Activated T-cell treated with anti-CD3 and anti-CD28 coated beads, Interleukin-2, amount 50 U/mL, for 24 hours (primary cell): ENCODE results near the gene LAMA5.

Experiments used
- DNase-seq: peaks from one replicate; pipeline ENCODE4 v3.0.0-alpha.2; 2020
- H3K27ac Mint-ChIP-seq: 2 replicates; pipeline ENCODE4 v1.8.0; 2020; ENCODE audit warnings: mild to moderate bottlenecking, mixed read lengths
- H3K27me3 Mint-ChIP-seq: 2 replicates; pipeline ENCODE4 v1.8.0; 2020; ENCODE audit warnings: mixed read lengths
- H3K36me3 Mint-ChIP-seq: 2 replicates; pipeline ENCODE4 v1.8.0; 2020; ENCODE audit warnings: low read depth, mixed read lengths
- H3K4me1 Mint-ChIP-seq: 2 replicates; pipeline ENCODE4 v1.8.0; 2020; ENCODE audit warnings: low read depth, mixed read lengths
- H3K4me3 Mint-ChIP-seq: 2 replicates; pipeline ENCODE4 v1.8.0; 2020; ENCODE audit warnings: mild to moderate bottlenecking, moderate library complexity, mixed read lengths
- H3K9me3 Mint-ChIP-seq: 2 replicates; pipeline ENCODE4 v1.8.0; 2020; ENCODE audit warnings: mixed read lengths

Gene LAMA5

DNA sequence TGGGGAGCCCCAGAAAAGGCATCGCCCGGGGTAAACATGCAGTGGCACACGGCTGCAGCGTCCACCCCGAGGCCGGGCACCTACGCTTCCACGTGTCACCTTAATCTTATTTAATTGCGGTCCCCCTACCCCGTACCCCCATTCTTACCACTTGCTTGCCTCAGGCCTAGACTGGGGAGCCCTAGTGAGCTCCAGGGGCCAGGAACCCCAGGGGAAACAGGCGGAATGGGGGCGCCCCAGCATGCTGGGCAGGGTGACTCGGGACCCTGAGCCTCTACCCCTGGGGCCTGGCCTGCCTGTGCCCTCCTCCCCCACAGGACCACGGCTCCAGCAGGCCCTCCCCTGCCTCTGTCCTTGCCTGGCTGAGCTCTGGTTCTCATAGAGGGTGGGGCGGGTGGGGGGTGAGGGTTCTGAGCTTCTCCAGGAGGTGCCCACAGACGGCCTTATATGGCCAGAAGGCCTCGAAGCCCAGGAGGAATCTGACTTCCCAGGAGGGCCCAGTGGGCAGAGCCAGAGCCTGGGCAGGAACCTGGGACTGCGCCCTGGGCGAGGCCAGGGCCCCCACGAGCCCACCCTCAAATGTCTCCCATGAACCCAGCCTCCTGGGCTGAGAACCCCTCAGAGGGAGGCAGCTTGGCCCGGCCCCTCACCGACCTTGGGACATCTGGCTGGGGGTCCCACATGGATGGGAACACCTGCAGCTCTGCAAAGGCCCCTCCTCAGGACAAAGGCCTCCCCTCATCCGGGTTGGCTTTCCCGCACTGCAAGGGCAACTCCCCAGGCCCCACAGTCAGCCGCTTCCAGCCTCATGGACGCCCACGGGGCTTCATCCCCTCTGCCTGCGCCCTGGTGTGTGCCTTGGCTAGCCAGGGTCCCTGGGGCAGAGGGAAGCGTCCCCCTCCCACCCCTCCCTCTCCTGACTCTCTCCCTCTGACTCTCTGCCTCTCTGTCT lies 5.2 kb upstream of the LAMA5 start:
- no peaks in the 10 kb centered on the region for H3K36me3 Mint-ChIP-seq
- no peaks in the 10 kb centered on the region for H3K9me3 Mint-ChIP-seq
- H3K27me3 Mint-ChIP-seq = peaks cover 20% of the 10 kb centered on the region
- H3K27ac Mint-ChIP-seq = no peak overlapping the region
- no peak for DNase-seq
- peaks cover 14% of the 10 kb centered on the region for H3K4me1 Mint-ChIP-seq
- no peak overlapping the region for H3K4me3 Mint-ChIP-seq

DNA sequence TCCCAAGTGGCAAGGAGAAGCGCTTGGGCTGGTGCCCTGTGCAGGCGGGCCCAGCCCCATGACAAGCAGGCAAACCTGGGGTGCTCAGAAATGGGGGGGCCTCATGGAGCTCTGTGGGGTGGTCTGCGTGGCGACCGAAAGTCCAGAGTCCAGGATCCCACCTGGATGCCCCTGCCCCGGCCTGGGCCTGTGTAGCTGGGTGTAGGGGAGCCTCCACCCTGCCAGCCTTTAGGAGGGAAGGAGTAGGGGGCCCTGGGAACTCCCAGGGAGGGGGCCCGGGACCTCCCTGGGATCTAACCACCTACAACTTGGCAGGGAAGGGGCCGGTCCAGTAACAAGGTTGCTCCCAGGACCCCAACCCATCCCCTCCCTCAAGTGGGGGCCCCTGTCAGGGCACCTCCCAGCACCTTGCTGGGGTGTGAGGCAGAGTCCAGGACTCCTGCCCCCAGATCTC lies 4.5 kb upstream of the LAMA5 start:
- H3K27me3 Mint-ChIP-seq = peaks cover 20% of the 10 kb centered on the region

GRCh38 chr20:62370807-62371587 lies 3.9 kb upstream of the LAMA5 start:
- Mint-ChIP-seq H3K27me3 (peaks cover 22% of the 10 kb centered on the region), H3K9me3 (no peaks in the 10 kb centered on the region), H3K27ac (no peak overlapping the region), H3K4me3 (no peak overlapping the region), H3K36me3 (no peaks in the 10 kb centered on the region), H3K4me1 (peaks cover 14% of the 10 kb centered on the region)
- no peak for DNase-seq

More for the DNA sequence above, 4.5 kb upstream of the LAMA5 start:
- Mint-ChIP-seq H3K9me3 (no peaks in the 10 kb centered on the region), H3K4me3 (no peak overlapping the region), H3K36me3 (no peaks in the 10 kb centered on the region), H3K4me1 (peaks cover 14% of the 10 kb centered on the region), H3K27ac (no peak overlapping the region)
- no peak for DNase-seq

DNA sequence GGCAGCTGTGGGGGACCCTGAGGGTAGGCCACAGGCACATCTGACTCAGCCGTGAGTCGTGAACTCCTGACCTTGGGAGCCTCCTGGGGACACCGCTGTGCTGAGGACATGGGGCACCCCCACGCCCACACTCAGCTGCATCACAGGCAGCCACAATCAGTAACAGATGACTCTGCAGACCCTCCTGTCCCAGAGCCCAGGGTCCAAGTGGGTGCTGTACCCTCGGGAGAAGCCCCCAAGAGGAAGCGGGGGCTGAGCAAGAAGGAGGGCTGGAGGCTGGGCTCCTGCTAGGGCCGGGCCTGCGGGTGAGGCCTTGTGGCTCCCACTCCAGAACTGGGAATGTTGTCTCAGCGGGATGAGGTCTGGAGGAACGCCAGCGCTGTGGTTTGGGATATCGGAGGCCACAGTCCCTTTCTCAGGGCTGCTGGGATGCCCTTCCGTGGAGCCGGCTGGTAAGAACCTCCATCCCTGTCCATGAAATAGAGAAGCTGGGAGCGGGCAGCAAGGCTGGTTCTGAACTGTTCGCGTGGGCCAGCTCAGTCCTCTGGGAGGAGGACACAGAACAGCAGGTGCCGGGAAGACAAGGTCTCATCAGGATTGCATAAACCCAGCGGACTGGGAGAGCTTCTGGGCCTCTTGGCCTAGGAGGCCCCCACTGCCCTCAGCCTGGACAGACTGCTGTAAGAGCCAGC lies 3.1 kb upstream of the LAMA5 start:
- Mint-ChIP-seq H3K27me3 (peaks cover 30% of the 10 kb centered on the region), H3K36me3 (no peaks in the 10 kb centered on the region), H3K27ac (no peak overlapping the region), H3K4me1 (peaks cover 14% of the 10 kb centered on the region), H3K9me3 (no peaks in the 10 kb centered on the region), H3K4me3 (no peak overlapping the region)
- peak; percentile 55 for DNase-seq

DNA sequence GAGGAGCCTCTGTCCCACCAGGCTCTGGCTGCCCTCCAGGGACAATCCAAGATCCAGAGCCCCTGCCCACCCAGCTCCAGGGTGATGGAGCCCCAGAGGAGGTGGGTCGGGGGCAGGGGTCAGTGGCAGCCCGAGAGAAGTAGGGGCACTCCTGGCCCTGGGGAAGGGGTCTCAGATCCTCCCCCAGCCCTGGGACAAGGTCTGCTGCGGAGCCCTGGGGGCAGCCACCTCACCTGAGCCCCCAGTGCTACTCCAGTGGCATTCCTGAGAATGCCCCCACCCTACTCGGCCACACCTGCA lies 2.7 kb upstream of the LAMA5 start:
- H3K4me1 Mint-ChIP-seq = peaks cover 14% of the 10 kb centered on the region
- no peak overlapping the region for H3K27ac Mint-ChIP-seq
- peaks cover 35% of the 10 kb centered on the region for H3K27me3 Mint-ChIP-seq
- no peak for DNase-seq
- no peaks in the 10 kb centered on the region for H3K36me3 Mint-ChIP-seq
- no peaks in the 10 kb centered on the region for H3K9me3 Mint-ChIP-seq
- H3K4me3 Mint-ChIP-seq = no peak overlapping the region

GRCh38 chr20:62368976-62369814 lies 2.1 kb upstream of the LAMA5 start:
- H3K4me1 Mint-ChIP-seq = peaks cover 14% of the 10 kb centered on the region
- no peaks in the 10 kb centered on the region for H3K9me3 Mint-ChIP-seq
- H3K27ac Mint-ChIP-seq = no peak overlapping the region
- no peak for DNase-seq
- H3K36me3 Mint-ChIP-seq = no peaks in the 10 kb centered on the region
- H3K4me3 Mint-ChIP-seq = no peak overlapping the region
- H3K27me3 Mint-ChIP-seq = peaks cover 39% of the 10 kb centered on the region

DNA sequence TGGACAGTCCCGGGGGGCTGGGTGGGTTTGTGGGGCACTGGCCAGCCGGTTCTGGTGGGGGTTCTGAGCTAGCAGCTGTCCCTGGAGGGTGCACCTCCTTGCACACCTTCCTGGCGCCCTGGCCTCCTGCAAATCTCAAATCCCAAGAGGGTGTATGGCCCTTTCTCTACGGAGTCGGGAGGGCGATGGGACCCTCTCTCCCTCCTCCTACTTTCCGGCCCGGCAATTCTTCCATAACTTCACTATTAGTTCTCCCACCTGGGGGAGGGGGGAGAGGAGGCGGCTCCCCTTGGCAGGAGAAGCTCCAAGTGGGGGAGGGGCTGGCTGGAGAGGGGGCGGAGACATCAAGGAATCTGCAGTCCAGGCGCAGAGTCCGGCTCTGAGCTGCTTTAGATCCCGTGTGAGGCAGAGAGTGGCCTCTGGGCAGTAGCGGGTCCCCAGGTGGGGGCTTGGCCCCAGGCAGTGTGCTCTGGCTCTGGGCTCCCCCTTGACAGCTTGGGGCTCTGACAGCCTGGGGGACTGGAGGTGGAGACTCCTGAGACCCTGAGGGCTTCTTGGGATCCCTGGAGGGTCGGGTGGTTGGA lies 1.4 kb upstream of the LAMA5 start:
- no peak overlapping the region for H3K4me3 Mint-ChIP-seq
- DNase-seq = no peak
- peaks cover 46% of the 10 kb centered on the region for H3K27me3 Mint-ChIP-seq
- H3K9me3 Mint-ChIP-seq = no peaks in the 10 kb centered on the region
- peaks cover 14% of the 10 kb centered on the region for H3K4me1 Mint-ChIP-seq
- H3K36me3 Mint-ChIP-seq = no peaks in the 10 kb centered on the region
- H3K27ac Mint-ChIP-seq = no peak overlapping the region

- DNase-seq = peak; percentile 62
- H3K36me3 Mint-ChIP-seq = no peaks in the 10 kb centered on the region
- H3K27ac Mint-ChIP-seq = no peak overlapping the region
- peaks cover 47% of the 10 kb centered on the region for H3K27me3 Mint-ChIP-seq
- no peaks in the 10 kb centered on the region for H3K9me3 Mint-ChIP-seq
- H3K4me1 Mint-ChIP-seq = peaks cover 14% of the 10 kb centered on the region
- peak overlapping the region; percentile 38 for H3K4me3 Mint-ChIP-seq
Observed at GRCh38 chr20:62367633-62368391, 700 bp upstream of the LAMA5 start.

DNA sequence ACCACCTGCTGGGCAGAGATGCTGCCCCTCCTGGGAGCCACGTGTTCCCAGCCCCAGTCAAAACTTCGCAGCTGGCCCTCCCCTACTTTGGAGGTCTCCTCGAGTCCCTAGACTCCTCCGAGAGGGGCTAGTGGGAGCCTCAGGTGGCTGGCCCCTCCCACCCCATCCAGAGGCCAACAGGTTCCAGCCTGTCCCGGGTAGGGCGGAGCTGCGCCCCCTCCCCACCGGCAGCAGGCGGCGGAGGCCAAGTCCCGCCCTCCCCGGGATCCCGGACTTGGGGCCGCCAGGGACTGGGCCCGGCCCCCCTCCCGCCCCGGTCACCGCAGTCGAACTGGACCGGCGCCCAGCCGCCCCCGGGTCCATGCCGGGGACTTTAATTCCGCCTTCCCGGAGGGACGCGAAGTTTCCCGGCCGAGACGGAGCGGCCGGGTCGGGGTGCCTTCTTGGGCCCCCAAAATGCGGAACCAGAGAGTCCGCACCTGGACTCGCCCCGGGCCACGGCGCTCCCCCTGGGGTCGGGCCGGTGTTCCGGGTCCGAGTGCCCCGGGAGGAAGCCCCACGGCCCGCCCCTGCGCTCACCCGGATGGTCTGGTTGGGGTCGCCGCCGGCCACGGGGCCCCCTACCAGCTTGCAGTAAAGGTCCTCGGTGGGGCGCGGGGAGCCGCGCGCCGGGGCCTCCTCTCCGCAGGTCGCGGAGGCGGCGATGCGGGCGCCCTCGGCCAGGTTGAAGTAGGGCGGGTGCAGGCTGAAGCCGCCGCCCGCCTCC lies 559 bp downstream of the LAMA5 start:
- H3K9me3 Mint-ChIP-seq = no peaks in the 10 kb centered on the region
- H3K27me3 Mint-ChIP-seq = peaks cover 52% of the 10 kb centered on the region
- H3K4me3 Mint-ChIP-seq = no peak overlapping the region

GRCh38 chr20:62365814-62366369 lies 1.2 kb downstream of the LAMA5 start:
- Mint-ChIP-seq H3K4me3 (no peak overlapping the region), H3K36me3 (no peaks in the 10 kb centered on the region), H3K27me3 (peaks cover 52% of the 10 kb centered on the region), H3K4me1 (peaks cover 14% of the 10 kb centered on the region), H3K9me3 (no peaks in the 10 kb centered on the region), H3K27ac (no peak overlapping the region)
- DNase-seq = no peak

More for the DNA sequence above, 559 bp downstream of the LAMA5 start:
- no peaks in the 10 kb centered on the region for H3K36me3 Mint-ChIP-seq
- H3K27ac Mint-ChIP-seq = no peak overlapping the region
- no peak for DNase-seq
- H3K4me1 Mint-ChIP-seq = peaks cover 14% of the 10 kb centered on the region

DNA sequence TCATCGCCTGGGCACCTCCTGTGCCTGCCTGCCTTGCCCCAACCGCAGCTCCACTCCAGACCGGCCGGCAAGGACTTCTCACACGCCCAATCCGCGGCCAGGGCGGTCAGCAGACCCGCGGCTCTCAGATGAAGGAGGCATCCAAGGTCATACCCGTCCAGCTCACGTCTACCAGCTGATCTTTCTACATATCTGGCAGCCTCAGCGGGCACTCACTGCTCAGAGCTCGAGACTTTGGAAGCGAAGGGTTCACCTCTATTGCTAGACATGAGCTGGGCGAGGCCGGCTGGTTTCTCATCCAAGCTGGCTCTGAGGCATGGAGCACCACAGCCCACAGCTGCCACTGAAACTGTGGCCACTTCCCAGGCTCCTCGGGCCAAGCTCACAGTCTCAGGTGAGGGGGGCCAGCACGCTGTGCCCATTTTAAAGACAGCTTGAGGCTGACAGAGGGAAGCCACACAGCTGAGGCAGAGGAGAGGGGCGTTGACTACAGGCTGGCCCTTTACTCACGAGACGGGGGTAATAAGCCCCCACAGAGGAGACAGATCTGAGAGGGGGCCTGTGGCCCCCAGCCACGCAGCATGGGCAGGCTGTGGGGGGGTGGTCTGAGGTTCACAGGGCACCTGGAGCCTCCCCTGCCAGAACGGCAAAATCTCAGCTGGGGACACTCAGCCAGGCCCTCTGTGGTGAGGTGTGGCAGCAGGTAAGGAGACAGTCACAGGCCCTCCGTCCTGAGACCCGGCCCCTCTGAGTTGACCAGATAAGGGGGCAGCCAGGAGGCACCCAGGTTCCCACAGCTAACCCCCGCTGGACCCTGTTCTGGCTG lies 2.0 kb downstream of the LAMA5 start:
- peaks cover 52% of the 10 kb centered on the region for H3K27me3 Mint-ChIP-seq
- no peaks in the 10 kb centered on the region for H3K9me3 Mint-ChIP-seq
- no peaks in the 10 kb centered on the region for H3K36me3 Mint-ChIP-seq
- no peak for DNase-seq
- H3K4me1 Mint-ChIP-seq = peaks cover 14% of the 10 kb centered on the region
- H3K4me3 Mint-ChIP-seq = peak overlapping the region; percentile 35
- no peak overlapping the region for H3K27ac Mint-ChIP-seq
